Fibroblast of lung (primary cell): ENCODE measurements around the gene PLAAT2.
"Not testable (repeated sequence)": the region's sequence is repeated elsewhere in the genome, so short reads cannot be mapped to it uniquely, and the experiment has no call there.

Source experiments
- EZH2 ChIP-seq: IDR thresholded peaks from 2 replicates; pipeline ENCODE4 v1.5.1; 2012; ENCODE audit warnings: low read length, control low read depth, mild to moderate bottlenecking; ENCODE audit errors: missing control alignments
- TF ChIP-seq, protein P1 (sequence below), 2 donors: IDR thresholded peaks in 1 of 2; conservative IDR thresholded peaks in 1 of 2; 1 replicate in 1 of 2; 2 replicates in 1 of 2; pipeline ENCODE4 v1.5.1; 2011 to 2012; ENCODE audit warnings: low read length in 2 of 2, control low read depth in 1 of 2, inconsistent platforms in 1 of 2, low read depth in 1 of 2, mild to moderate bottlenecking in 1 of 2

DNA sequence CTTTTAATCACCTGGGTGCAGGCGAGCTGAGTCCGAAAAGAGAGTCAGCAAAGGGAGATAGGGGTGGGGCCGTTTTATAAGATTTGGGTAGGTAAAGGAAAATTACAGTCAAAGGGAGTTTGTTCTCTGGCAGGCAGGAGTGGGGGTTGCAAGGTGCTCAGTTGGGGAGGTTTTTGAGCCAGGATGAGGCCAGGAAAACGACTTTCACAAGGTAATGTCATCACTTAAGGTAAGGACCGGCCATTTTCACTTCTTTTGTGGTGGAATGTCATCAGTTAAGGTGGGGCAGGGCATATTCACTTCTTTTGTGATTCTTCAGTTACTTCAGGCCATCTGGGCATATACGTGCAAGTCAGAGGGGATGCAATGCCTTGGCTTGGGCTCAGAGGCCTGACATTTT, 33.8 kb downstream of the PLAAT2 start:
- TF ChIP-seq EZH2 = not testable (repeated sequence)
- TF ChIP-seq, protein P1, sequence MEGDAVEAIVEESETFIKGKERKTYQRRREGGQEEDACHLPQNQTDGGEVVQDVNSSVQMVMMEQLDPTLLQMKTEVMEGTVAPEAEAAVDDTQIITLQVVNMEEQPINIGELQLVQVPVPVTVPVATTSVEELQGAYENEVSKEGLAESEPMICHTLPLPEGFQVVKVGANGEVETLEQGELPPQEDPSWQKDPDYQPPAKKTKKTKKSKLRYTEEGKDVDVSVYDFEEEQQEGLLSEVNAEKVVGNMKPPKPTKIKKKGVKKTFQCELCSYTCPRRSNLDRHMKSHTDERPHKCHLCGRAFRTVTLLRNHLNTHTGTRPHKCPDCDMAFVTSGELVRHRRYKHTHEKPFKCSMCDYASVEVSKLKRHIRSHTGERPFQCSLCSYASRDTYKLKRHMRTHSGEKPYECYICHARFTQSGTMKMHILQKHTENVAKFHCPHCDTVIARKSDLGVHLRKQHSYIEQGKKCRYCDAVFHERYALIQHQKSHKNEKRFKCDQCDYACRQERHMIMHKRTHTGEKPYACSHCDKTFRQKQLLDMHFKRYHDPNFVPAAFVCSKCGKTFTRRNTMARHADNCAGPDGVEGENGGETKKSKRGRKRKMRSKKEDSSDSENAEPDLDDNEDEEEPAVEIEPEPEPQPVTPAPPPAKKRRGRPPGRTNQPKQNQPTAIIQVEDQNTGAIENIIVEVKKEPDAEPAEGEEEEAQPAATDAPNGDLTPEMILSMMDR (conservative IDR thresholded peaks at IDR 0.05 in 1 of 2, IDR thresholded peaks at IDR 0.05 in 1 of 2; ENCODE audit: low read depth in 1 of 2, low read length in 2 of 2) = not testable (repeated sequence)
